Ishikawa (cell line): Measurements from ENCODE around the gene SLC26A6.

Experiments
- CEBPB ChIP-seq: IDR thresholded peaks from 2 replicates; pipeline ENCODE4 v1.6.1; 2012
- CREB1 ChIP-seq: IDR thresholded peaks from 2 replicates; pipeline ENCODE4 v1.6.1; 2012; ENCODE audit warnings: low read depth
- EGR1 ChIP-seq: IDR thresholded peaks from 2 replicates; pipeline ENCODE4 v1.6.1; 2012
- EP300 ChIP-seq: IDR thresholded peaks from 2 replicates; pipeline ENCODE4 v1.6.1; 2012; ENCODE audit warnings: borderline replicate concordance
- FOXM1 ChIP-seq: IDR thresholded peaks from 2 replicates; pipeline ENCODE4 v1.6.1; 2012; ENCODE audit warnings: low read depth, borderline replicate concordance
- MAX ChIP-seq: IDR thresholded peaks from 2 replicates; pipeline ENCODE4 v1.6.1; 2012
- NFIC ChIP-seq: IDR thresholded peaks from 2 replicates; pipeline ENCODE4 v1.6.1; 2012
- RAD21 ChIP-seq: IDR thresholded peaks from 2 replicates; pipeline ENCODE4 v1.6.1; 2012; ENCODE audit warnings: low read depth
- TAF1 ChIP-seq: IDR thresholded peaks from 2 replicates; pipeline ENCODE4 v1.6.1; 2012; ENCODE audit warnings: low read depth, mild to moderate bottlenecking
- TCF12 ChIP-seq: IDR thresholded peaks from 2 replicates; pipeline ENCODE4 v1.6.1; 2012; ENCODE audit warnings: low read depth
- TEAD4 ChIP-seq: IDR thresholded peaks from 2 replicates; pipeline ENCODE4 v1.6.1; 2012
- USF1 ChIP-seq: IDR thresholded peaks from 2 replicates; pipeline ENCODE4 v1.6.1; 2012
- YY1 ChIP-seq: IDR thresholded peaks from 2 replicates; pipeline ENCODE4 v1.6.1; 2012; ENCODE audit warnings: low read depth
- ZBTB7A ChIP-seq: IDR thresholded peaks from 2 replicates; pipeline ENCODE4 v1.6.1; 2012; ENCODE audit warnings: low read depth
- TF ChIP-seq, protein P1 (sequence below): IDR thresholded peaks from 2 replicates; pipeline ENCODE4 v1.6.1; 2012; ENCODE audit warnings: low read depth, mild to moderate bottlenecking

The SLC26A6 gene

GRCh38 chr3:48633743-48634142 is 1.5 kb downstream of the SLC26A6 start:
- TF ChIP-seq FOXM1 (no peak), NFIC (no peak), CEBPB (no peak), TCF12 (no peak), EP300 (no peak), CREB1 (no peak), TAF1 (no peak), ZBTB7A (no peak), EGR1 (no peak), MAX (no peak)
- TF ChIP-seq, protein P1, sequence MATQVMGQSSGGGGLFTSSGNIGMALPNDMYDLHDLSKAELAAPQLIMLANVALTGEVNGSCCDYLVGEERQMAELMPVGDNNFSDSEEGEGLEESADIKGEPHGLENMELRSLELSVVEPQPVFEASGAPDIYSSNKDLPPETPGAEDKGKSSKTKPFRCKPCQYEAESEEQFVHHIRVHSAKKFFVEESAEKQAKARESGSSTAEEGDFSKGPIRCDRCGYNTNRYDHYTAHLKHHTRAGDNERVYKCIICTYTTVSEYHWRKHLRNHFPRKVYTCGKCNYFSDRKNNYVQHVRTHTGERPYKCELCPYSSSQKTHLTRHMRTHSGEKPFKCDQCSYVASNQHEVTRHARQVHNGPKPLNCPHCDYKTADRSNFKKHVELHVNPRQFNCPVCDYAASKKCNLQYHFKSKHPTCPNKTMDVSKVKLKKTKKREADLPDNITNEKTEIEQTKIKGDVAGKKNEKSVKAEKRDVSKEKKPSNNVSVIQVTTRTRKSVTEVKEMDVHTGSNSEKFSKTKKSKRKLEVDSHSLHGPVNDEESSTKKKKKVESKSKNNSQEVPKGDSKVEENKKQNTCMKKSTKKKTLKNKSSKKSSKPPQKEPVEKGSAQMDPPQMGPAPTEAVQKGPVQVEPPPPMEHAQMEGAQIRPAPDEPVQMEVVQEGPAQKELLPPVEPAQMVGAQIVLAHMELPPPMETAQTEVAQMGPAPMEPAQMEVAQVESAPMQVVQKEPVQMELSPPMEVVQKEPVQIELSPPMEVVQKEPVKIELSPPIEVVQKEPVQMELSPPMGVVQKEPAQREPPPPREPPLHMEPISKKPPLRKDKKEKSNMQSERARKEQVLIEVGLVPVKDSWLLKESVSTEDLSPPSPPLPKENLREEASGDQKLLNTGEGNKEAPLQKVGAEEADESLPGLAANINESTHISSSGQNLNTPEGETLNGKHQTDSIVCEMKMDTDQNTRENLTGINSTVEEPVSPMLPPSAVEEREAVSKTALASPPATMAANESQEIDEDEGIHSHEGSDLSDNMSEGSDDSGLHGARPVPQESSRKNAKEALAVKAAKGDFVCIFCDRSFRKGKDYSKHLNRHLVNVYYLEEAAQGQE: no peak

GRCh38 chr3:48633256-48633655 is 2.0 kb downstream of the SLC26A6 start:
- TF ChIP-seq CREB1 (no peak), EP300 (no peak), FOXM1 (no peak), EGR1 (no peak), TCF12 (no peak)

DNA sequence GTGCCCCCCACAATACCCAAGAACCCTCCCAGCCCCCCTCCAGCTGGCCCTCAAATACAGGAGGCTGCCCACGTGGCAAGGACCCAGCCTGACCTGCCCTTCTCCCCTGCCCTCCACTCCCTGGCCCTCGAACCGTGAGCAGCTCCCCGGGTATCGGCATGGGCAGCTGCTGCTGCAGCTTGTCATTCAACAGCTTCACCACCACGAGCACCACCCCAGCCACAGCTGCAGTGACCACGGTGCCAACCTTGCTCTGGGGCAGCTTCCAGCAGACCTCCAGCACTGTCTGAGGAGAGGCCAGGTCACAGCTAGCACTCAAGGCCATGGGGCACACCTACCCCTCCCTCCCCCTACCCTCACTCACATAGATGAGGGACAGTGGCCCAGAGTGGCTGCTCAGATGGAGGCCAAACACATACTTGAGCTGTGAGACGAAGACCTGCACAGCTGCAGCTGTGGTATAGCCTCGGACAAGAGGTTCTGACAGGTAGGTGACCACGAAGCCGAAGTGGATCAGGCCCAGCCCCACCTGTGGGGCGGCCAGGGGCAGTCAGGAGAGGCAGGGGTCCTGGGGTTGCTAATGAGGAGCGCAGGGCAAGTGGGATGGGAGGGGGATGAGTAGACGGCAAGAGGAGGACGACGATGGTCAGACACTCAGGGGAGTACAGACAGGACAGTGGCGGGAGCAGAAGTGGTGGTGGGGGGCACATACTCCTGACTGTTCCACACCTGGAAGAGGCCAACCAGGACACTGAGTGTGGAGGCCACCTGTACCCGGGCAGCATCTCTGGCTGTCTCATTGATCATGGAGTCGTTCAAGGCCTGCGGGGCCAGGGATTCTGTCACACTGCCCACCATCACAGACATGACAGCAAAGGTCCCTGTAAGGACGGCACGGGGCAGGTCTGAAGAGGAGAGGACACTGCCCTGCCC is 3.5 kb downstream of the SLC26A6 start:
- TF ChIP-seq MAX (no peak), TCF12 (no peak), ZBTB7A (no peak), TAF1 (no peak), CEBPB (no peak), NFIC (no peak), EP300 (no peak), YY1 (no peak), EGR1 (no peak), USF1 (no peak), TEAD4 (no peak), CREB1 (no peak), RAD21 (no peak), FOXM1 (no peak)
- TF ChIP-seq, protein P1: no peak

- TF ChIP-seq NFIC (no peak), TCF12 (no peak), RAD21 (no peak), MAX (no peak)
Observed at GRCh38 chr3:48630833-48631232, 4.4 kb downstream of the SLC26A6 start.

GRCh38 chr3:48630407-48630806 is 4.9 kb downstream of the SLC26A6 start:
- TF ChIP-seq CREB1 (no peak), USF1 (no peak), TEAD4 (no peak), TCF12 (no peak), RAD21 (no peak), NFIC (no peak), EP300 (no peak)
- TF ChIP-seq, protein P1: no peak
